ENCODE results near the gene TREM2.

GRCh38 chr6:41208439-41209106 lies 45.7 kb upstream of the TREM2 start:
- TF ChIP-seq, protein P1, sequence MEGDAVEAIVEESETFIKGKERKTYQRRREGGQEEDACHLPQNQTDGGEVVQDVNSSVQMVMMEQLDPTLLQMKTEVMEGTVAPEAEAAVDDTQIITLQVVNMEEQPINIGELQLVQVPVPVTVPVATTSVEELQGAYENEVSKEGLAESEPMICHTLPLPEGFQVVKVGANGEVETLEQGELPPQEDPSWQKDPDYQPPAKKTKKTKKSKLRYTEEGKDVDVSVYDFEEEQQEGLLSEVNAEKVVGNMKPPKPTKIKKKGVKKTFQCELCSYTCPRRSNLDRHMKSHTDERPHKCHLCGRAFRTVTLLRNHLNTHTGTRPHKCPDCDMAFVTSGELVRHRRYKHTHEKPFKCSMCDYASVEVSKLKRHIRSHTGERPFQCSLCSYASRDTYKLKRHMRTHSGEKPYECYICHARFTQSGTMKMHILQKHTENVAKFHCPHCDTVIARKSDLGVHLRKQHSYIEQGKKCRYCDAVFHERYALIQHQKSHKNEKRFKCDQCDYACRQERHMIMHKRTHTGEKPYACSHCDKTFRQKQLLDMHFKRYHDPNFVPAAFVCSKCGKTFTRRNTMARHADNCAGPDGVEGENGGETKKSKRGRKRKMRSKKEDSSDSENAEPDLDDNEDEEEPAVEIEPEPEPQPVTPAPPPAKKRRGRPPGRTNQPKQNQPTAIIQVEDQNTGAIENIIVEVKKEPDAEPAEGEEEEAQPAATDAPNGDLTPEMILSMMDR (IDR thresholded peaks at IDR 0.05), result no peak
- TF ChIP-seq POLR2A (IDR thresholded peaks at IDR 0.05), result no peak
